GM23338 (cell line): ENCODE data around the gene ZNF280C. TPM values are rescaled to one million over a fixed set of nuclear protein-coding genes. Genes with fewer than 3 reads are reported as not detected.

ENCODE experiments used
- ATAC-seq: fragments of 200-7000 bp; cut with Tn5 transposase; 3 replicates; pipeline ENCODE4 v1.9.1; 2020
- DNase-seq: peaks from one replicate; pipeline ENCODE4 v3.0.0-alpha.2; 2015; ENCODE audit warnings: low spot score
- H2AFZ ChIP-seq: fragments of 200-600 bp; sonication (generic); 2 replicates; pipeline ENCODE4 v1.8.0; 2016; ENCODE audit warnings: antibody characterized with exemption, mild to moderate bottlenecking, moderate library complexity
- H3F3A ChIP-seq: fragments of 200-600 bp; sonication (generic); replicated peaks from 2 replicates; pipeline ENCODE4 v1.8.0; 2017; ENCODE audit warnings: antibody characterized with exemption, mixed run types, low read depth
- H3K27ac ChIP-seq: fragments of 200-600 bp; sonication (generic); 2 replicates; pipeline ENCODE4 v1.6.1; 2016; ENCODE audit warnings: low read depth
- H3K27me3 ChIP-seq: fragments of 200-600 bp; sonication (generic); 2 replicates; pipeline ENCODE4 v1.8.0; 2016; ENCODE audit warnings: mild to moderate bottlenecking, mixed run types, moderate library complexity; ENCODE audit not compliant: insufficient read depth
- H3K36me3 ChIP-seq: fragments of 200-600 bp; sonication (generic); 2 replicates; pipeline ENCODE4 v1.8.0; 2016; ENCODE audit warnings: mild to moderate bottlenecking; ENCODE audit not compliant: insufficient read depth
- H3K4me1 ChIP-seq: fragments of 200-600 bp; sonication (generic); 2 replicates; pipeline ENCODE4 v1.8.0; 2016; ENCODE audit warnings: mild to moderate bottlenecking, moderate library complexity; ENCODE audit not compliant: insufficient read depth
- H3K4me2 ChIP-seq: fragments of 200-600 bp; sonication (generic); 2 replicates; pipeline ENCODE4 v1.7.1; 2017; ENCODE audit warnings: mixed run types
- H3K4me3 ChIP-seq: fragments of 200-600 bp; sonication (generic); 2 replicates; pipeline ENCODE4 v1.6.1; 2016; ENCODE audit warnings: mixed run types
- H3K79me2 ChIP-seq: fragments of 200-600 bp; sonication (generic); replicated peaks from 2 replicates; pipeline ENCODE4 v1.8.0; 2017; ENCODE audit warnings: mild to moderate bottlenecking; ENCODE audit not compliant: insufficient read depth
- H3K9me2 ChIP-seq: fragments of 200-600 bp; sonication (generic); 2 replicates; pipeline ENCODE4 v1.8.0; 2017; ENCODE audit not compliant: insufficient read depth
- H4K20me1 ChIP-seq: fragments of 200-600 bp; sonication (generic); replicated peaks from 2 replicates; pipeline ENCODE4 v1.8.0; 2017; ENCODE audit warnings: mild to moderate bottlenecking; ENCODE audit not compliant: insufficient read depth
- H3K27ac Mint-ChIP-seq: 2 replicates; pipeline ENCODE4 v1.8.0; 2020; ENCODE audit warnings: inconsistent platforms, mild to moderate bottlenecking, moderate library complexity, mixed read lengths
- H3K27me3 Mint-ChIP-seq: 3 replicates; pipeline ENCODE4 v1.8.0; 2022; ENCODE audit warnings: low read depth, mild to moderate bottlenecking, moderate library complexity, mixed read lengths, inconsistent platforms; ENCODE audit not compliant: insufficient read depth, poor library complexity
- H3K36me3 Mint-ChIP-seq: 3 replicates; pipeline ENCODE4 v1.8.0; 2021; ENCODE audit warnings: low read depth, mild to moderate bottlenecking, inconsistent platforms, moderate library complexity, mixed read lengths
- H3K4me1 Mint-ChIP-seq: 3 replicates; pipeline ENCODE4 v1.8.0; 2020; ENCODE audit warnings: mild to moderate bottlenecking, inconsistent platforms, mixed read lengths
- H3K4me3 Mint-ChIP-seq: 3 replicates; pipeline ENCODE4 v1.8.0; 2021; ENCODE audit warnings: moderate library complexity, mild to moderate bottlenecking, inconsistent platforms, mixed read lengths
- H3K9me3 Mint-ChIP-seq: 3 replicates; pipeline ENCODE4 v1.8.0; 2020; ENCODE audit warnings: moderate library complexity, mild to moderate bottlenecking, inconsistent platforms, mixed read lengths
- CREB1 ChIP-seq: fragments of 250-450 bp; sonication (Bioruptor Pico); IDR thresholded peaks from 2 replicates; pipeline ENCODE4 v1.5.0; 2020; ENCODE audit warnings: low read depth, mild to moderate bottlenecking, moderate library complexity
- EZH2 ChIP-seq: fragments of 200-600 bp; sonication (generic); IDR thresholded peaks from one replicate; pipeline ENCODE4 v1.8.0; 2017; ENCODE audit warnings: antibody characterized with exemption, mild to moderate bottlenecking, low read depth; ENCODE audit not compliant: unreplicated experiment
- NANOG ChIP-seq: IDR thresholded peaks from 2 replicates; pipeline ENCODE4 v1.6.1; 2016; ENCODE audit warnings: antibody characterized with exemption, borderline replicate concordance
- STAT1 ChIP-seq: IDR thresholded peaks from one replicate; pipeline ENCODE4 v1.6.1; 2016; ENCODE audit warnings: antibody characterized with exemption; ENCODE audit not compliant: unreplicated experiment
- ZNF331 ChIP-seq: fragments of 250-450 bp; sonication (Bioruptor Pico); IDR thresholded peaks from 2 replicates; pipeline ENCODE4 v1.5.0; 2020; ENCODE audit warnings: low read depth, mild to moderate bottlenecking, moderate library complexity
- ZNF462 ChIP-seq: fragments of 250-450 bp; sonication (Bioruptor Pico); IDR thresholded peaks from 2 replicates; pipeline ENCODE4 v1.5.0; 2020; ENCODE audit warnings: mild to moderate bottlenecking, moderate library complexity
- polyA plus RNA-seq: library from polyadenylated mRNA; unstranded; fragments of >200 nt; fragmentation: Nextera tagmentation; extraction: Ambion mirVana; gene quantifications from 2 replicates; pipeline ENCODE4 v1.2.1, GENCODE V29; 2016
- total RNA-seq: library from RNA; depleted of rRNA; stranded (reverse); fragments of >200 nt; shearing (Covaris generic); gene quantifications from 2 replicates; pipeline ENCODE4 v1.2.3, GENCODE V29; 2014

ZNF280C gene
- total and polyA plus RNA-seq, 2 experiments from 2014 or later = 7.9 to 14.4 TPM

- TF ChIP-seq ZNF462 (CRISPR knock-in tag) = no peak
- TF ChIP-seq CREB1 (CRISPR knock-in tag) = no peak
- TF ChIP-seq NANOG = no peak
- TF ChIP-seq EZH2 = no peak
- no peak for TF ChIP-seq STAT1
Observed at GRCh38 chrX:130253916-130254315, 14.8 kb downstream of the ZNF280C start (continued).

- TF ChIP-seq ZNF331 (CRISPR knock-in tag) (no peak), NANOG (no peak), CREB1 (CRISPR knock-in tag) (no peak), ZNF462 (CRISPR knock-in tag) (no peak)
- Histone ChIP-seq H3K4me2 (no peak overlapping the region), H2AFZ (no peak overlapping the region), H3F3A (no peaks in the 10 kb centered on the region), H3K9me2 (no peaks in the 10 kb centered on the region), H3K27me3 (no peaks in the 10 kb centered on the region), H3K27ac (no peak overlapping the region), H4K20me1 (no peaks in the 10 kb centered on the region), H3K79me2 (peaks cover 30% of the 10 kb centered on the region), H3K36me3 (no peaks in the 10 kb centered on the region), H3K4me1 (no peaks in the 10 kb centered on the region), H3K4me3 (no peak overlapping the region)
- H3K4me1 Mint-ChIP-seq = peaks cover 7% of the 10 kb centered on the region; the same call in 2 of the 3 replicates
- no peak overlapping the region for H3K4me3 Mint-ChIP-seq
- peaks cover 1% of the 10 kb centered on the region for H3K27me3 Mint-ChIP-seq
- no peaks in the 10 kb centered on the region for H3K9me3 Mint-ChIP-seq
- no peak overlapping the region for H3K27ac Mint-ChIP-seq
- DNase-seq (no peak), ATAC-seq (no peak)
- peaks cover 42% of the 10 kb centered on the region for H3K36me3 Mint-ChIP-seq
Observed at GRCh38 chrX:130251671-130252070, 17.0 kb downstream of the ZNF280C start.
